K562 (cell line): Measurements from ENCODE around the gene CHPF. TPM values are rescaled to one million over a fixed set of nuclear protein-coding genes. Genes with fewer than 3 reads are reported as not detected.

ENCODE experiments used
- BCOR ChIP-seq: fragments of 450-650 bp; IDR thresholded peaks from 2 replicates; pipeline ENCODE4 v1.6.1; 2016
- CBX3 ChIP-seq, 2 experiments: IDR thresholded peaks; 1 replicate in 1 of 2; 2 replicates in 1 of 2; pipeline ENCODE4 v1.6.1; 2012; ENCODE audit warnings: inconsistent platforms in 2 of 2, low read length in 2 of 2, borderline replicate concordance in 1 of 2, control low read depth in 1 of 2
- CSDE1 ChIP-seq, 2 experiments: fragments of 450-650 bp; IDR thresholded peaks; 2 replicates each; pipeline ENCODE4 v1.6.1; 2016; ENCODE audit warnings: mild to moderate bottlenecking in 1 of 2
- DNMT1 ChIP-seq: fragments of 450-650 bp; IDR thresholded peaks from 2 replicates; pipeline ENCODE4 v1.6.1; 2016; ENCODE audit warnings: antibody characterized with exemption, mild to moderate bottlenecking
- EGR1 ChIP-seq: fragments of 450-650 bp; conservative IDR thresholded peaks from 2 replicates; pipeline ENCODE4 v1.6.1; 2017; ENCODE audit warnings: mild to moderate bottlenecking
- ESRRA ChIP-seq: fragments of 450-650 bp; IDR thresholded peaks from 2 replicates; pipeline ENCODE4 v1.6.1; 2014; ENCODE audit warnings: low read depth, mild to moderate bottlenecking, moderate library complexity, borderline replicate concordance
- HDAC1 ChIP-seq, 2 experiments: fragments of 450-650 bp; IDR thresholded peaks; 2 replicates each; pipeline ENCODE4 v1.6.1; 2016 to 2017; ENCODE audit warnings: inconsistent platforms in 1 of 2, mild to moderate bottlenecking in 1 of 2, moderate library complexity in 1 of 2
- MTA2 ChIP-seq: fragments of 450-650 bp; IDR thresholded peaks from 2 replicates; pipeline ENCODE4 v1.6.1; 2016; ENCODE audit warnings: low read depth
- MYC ChIP-seq, 2 experiments: fragments of 250-450 bp in 1 of 2; sonication (Bioruptor Pico) in 1 of 2; IDR thresholded peaks; 2 replicates each; pipeline versions ENCODE4 v1.5.1 to v1.6.1; 2012 to 2021; ENCODE audit warnings: low read depth in 2 of 2, borderline replicate concordance in 1 of 2, improper control_type of control experiment in 1 of 2, low read length in 1 of 2, mild to moderate bottlenecking in 1 of 2, moderate library complexity in 1 of 2
- NCOR1 ChIP-seq: fragments of 450-650 bp; IDR thresholded peaks from 2 replicates; pipeline ENCODE4 v1.6.1; 2016; ENCODE audit warnings: mild to moderate bottlenecking, moderate library complexity
- PHF21A ChIP-seq: fragments of 450-650 bp; IDR thresholded peaks from 2 replicates; pipeline ENCODE4 v1.6.1; 2017; ENCODE audit warnings: low read depth, borderline replicate concordance
- PML ChIP-seq: IDR thresholded peaks from 2 replicates; pipeline ENCODE4 v1.6.1; 2012; ENCODE audit warnings: low read length, inconsistent platforms
- PRPF4 ChIP-seq: fragments of 200-400 bp; formaldehyde crosslinking; IDR thresholded peaks from one replicate; pipeline ENCODE4 v1.6.1; 2017; ENCODE audit warnings: low read length, low read depth, mild to moderate bottlenecking; ENCODE audit not compliant: insufficient read depth, poor library complexity, severe bottlenecking
- ZBTB2 ChIP-seq: fragments of 450-650 bp; IDR thresholded peaks from 2 replicates; pipeline ENCODE4 v1.6.1; 2016; ENCODE audit warnings: antibody characterized with exemption
- ZKSCAN8 ChIP-seq: fragments of 200-800 bp; sonication (Bioruptor generic); IDR thresholded peaks from 2 replicates; pipeline ENCODE4 v1.6.1; 2016; ENCODE audit warnings: missing genetic modification characterization, missing compliant biosample characterization
- polyA plus RNA-seq, 8 experiments: library from polyadenylated mRNA; depleted of rRNA in 4 of 8; stranded (reverse) in 5 of 8; unstranded in 3 of 8; fragments of >200 nt; fragmentation: Nextera tagmentation in 2 of 8; fragmentation: Illumina TruSeq in 1 of 8; extraction: Ambion mirVana in 2 of 8; extraction: Trizol in 1 of 8; gene quantifications; 2 replicates each; pipeline versions ENCODE4 v1.2.1 to v1.2.3, GENCODE V29; 2011 to 2014; ENCODE audit warnings: inconsistent platforms in 1 of 8, missing spikeins in 1 of 8
- total RNA-seq, 7 experiments: library from RNA; depleted of rRNA in 6 of 7; stranded (reverse); fragments of >200 nt in 6 of 7; fragmentation: Illumina TruSeq in 2 of 7; extraction: Trizol in 2 of 7; gene quantifications; 2 replicates each; pipeline versions ENCODE4 v1.2.1 to v1.2.3, GENCODE V29; 2011 to 2021; ENCODE audit warnings: low replicate concordance in 1 of 7
- TF ChIP-seq, protein P1 (sequence below): sonication (generic); formaldehyde crosslinking; IDR thresholded peaks from 2 replicates; pipeline ENCODE4 v1.8.1; 2023; ENCODE audit warnings: mild to moderate bottlenecking, missing genetic modification reagents
- TF ChIP-seq, protein P2 (sequence below), 2 experiments: IDR thresholded peaks; 2 replicates each; pipeline ENCODE4 v1.6.1; 2012; ENCODE audit warnings: improper control_type of control experiment in 2 of 2, low read depth in 2 of 2, low read length in 2 of 2, borderline replicate concordance in 1 of 2

The CHPF gene
- total and polyA plus RNA-seq, 9 of the 15 experiments (the other 6 are each of a cell fraction or from before 2014, with no cell fraction given): 0.15 to 57.2 (median 7.9) TPM

- TF ChIP-seq BCOR: peak; percentile 34; the same call in 1 of the 2 replicates
- TF ChIP-seq EGR1: 0 out of 2 replicates have a peak, but pooled peaks have one; percentile 14
- TF ChIP-seq CBX3 (IDR thresholded peaks at IDR 0.05; ENCODE audit: borderline replicate concordance in 1 of 2, low read length in 2 of 2): peak in 1 of 2 experiments; percentile 46; a peak in 1 of 3 replicates
- TF ChIP-seq ZBTB2: peak; percentile 62; the same call in 1 of the 2 replicates
- no peak for TF ChIP-seq DNMT1
- peak; percentile 48; the same call in 1 of the 2 replicates for TF ChIP-seq ESRRA
- peak; percentile 58; the same call in 1 of the 2 replicates for TF ChIP-seq ZKSCAN8
- no peak for TF ChIP-seq PRPF4
- peak; percentile 80 for TF ChIP-seq PML
- TF ChIP-seq MTA2: peak; percentile 81
- no peak; the same call in 1 of the 2 replicates for TF ChIP-seq MYC (IDR thresholded peaks at IDR 0.05; ENCODE audit: low read depth, low read length)
- no peak for TF ChIP-seq MYC (CRISPR knock-in tag; IDR thresholded peaks at IDR 0.05; ENCODE audit: borderline replicate concordance, low read depth)
- TF ChIP-seq, protein P1, sequence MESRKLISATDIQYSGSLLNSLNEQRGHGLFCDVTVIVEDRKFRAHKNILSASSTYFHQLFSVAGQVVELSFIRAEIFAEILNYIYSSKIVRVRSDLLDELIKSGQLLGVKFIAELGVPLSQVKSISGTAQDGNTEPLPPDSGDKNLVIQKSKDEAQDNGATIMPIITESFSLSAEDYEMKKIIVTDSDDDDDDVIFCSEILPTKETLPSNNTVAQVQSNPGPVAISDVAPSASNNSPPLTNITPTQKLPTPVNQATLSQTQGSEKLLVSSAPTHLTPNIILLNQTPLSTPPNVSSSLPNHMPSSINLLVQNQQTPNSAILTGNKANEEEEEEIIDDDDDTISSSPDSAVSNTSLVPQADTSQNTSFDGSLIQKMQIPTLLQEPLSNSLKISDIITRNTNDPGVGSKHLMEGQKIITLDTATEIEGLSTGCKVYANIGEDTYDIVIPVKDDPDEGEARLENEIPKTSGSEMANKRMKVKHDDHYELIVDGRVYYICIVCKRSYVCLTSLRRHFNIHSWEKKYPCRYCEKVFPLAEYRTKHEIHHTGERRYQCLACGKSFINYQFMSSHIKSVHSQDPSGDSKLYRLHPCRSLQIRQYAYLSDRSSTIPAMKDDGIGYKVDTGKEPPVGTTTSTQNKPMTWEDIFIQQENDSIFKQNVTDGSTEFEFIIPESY: no peak
- TF ChIP-seq, protein P2, sequence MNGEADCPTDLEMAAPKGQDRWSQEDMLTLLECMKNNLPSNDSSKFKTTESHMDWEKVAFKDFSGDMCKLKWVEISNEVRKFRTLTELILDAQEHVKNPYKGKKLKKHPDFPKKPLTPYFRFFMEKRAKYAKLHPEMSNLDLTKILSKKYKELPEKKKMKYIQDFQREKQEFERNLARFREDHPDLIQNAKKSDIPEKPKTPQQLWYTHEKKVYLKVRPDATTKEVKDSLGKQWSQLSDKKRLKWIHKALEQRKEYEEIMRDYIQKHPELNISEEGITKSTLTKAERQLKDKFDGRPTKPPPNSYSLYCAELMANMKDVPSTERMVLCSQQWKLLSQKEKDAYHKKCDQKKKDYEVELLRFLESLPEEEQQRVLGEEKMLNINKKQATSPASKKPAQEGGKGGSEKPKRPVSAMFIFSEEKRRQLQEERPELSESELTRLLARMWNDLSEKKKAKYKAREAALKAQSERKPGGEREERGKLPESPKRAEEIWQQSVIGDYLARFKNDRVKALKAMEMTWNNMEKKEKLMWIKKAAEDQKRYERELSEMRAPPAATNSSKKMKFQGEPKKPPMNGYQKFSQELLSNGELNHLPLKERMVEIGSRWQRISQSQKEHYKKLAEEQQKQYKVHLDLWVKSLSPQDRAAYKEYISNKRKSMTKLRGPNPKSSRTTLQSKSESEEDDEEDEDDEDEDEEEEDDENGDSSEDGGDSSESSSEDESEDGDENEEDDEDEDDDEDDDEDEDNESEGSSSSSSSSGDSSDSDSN (IDR thresholded peaks at IDR 0.05; ENCODE audit: borderline replicate concordance in 1 of 2, low read depth in 2 of 2, low read length in 2 of 2): peak in 1 of 2 experiments; percentile 86; a peak in 2 of 4 replicates
- peak; percentile 60 to 69; a peak in 2 of 4 replicates for TF ChIP-seq HDAC1 (IDR thresholded peaks at IDR 0.05)
- TF ChIP-seq PHF21A: 0 out of 2 replicates have a peak, but pooled peaks have one; percentile 14
- TF ChIP-seq CSDE1 (IDR thresholded peaks at IDR 0.05): 0 out of 4 replicates have a peak, but pooled peaks of 1 of the 2 experiments have one; percentile 37
- TF ChIP-seq NCOR1: peak; percentile 90
These were observed 17.9 kb downstream of the CHPF start (continued) for GRCh38 chr2:219525533-219526232.
